Activated CD8-positive, alpha-beta memory T cell treated with anti-CD3 and anti-CD28 coated beads, Interleukin-2, amount 10 ng/mL, durations not matched to agents 7 days and 5 days (primary cell): Measurements from ENCODE around the gene SPEN. TPM values are rescaled to one million over a fixed set of nuclear protein-coding genes. Genes with fewer than 3 reads are reported as not detected.
"Not testable (repeated sequence)": the region's sequence is repeated elsewhere in the genome, so short reads cannot be mapped to it uniquely, and the experiment has no call there.

ENCODE experiments used
- ATAC-seq: fragments of 150-1000 bp; cut with Tn5 transposase; one replicate; pipeline ENCODE4 v1.10.0; 2021; ENCODE audit warnings: moderate library complexity
- CTCF ChIA-PET: fragments of 350-600 bp; sonication (Branson Sonifier 250); formaldehyde crosslinking; loops from one replicate; lab custom pipeline; 2021; ENCODE audit warnings: antibody characterized with exemption; lab: Charles Lee
- DNase-seq: peaks from one replicate; pipeline ENCODE4 v3.0.0-alpha.2; 2020
- H3K27ac Mint-ChIP-seq: one replicate; pipeline ENCODE4 v1.8.0; 2021; ENCODE audit warnings: mild to moderate bottlenecking, mixed read lengths
- H3K27me3 Mint-ChIP-seq: one replicate; pipeline ENCODE4 v1.8.0; 2021; ENCODE audit warnings: mixed read lengths
- H3K36me3 Mint-ChIP-seq: one replicate; pipeline ENCODE4 v1.8.0; 2021; ENCODE audit warnings: mild to moderate bottlenecking, mixed read lengths
- H3K4me1 Mint-ChIP-seq: one replicate; pipeline ENCODE4 v1.8.0; 2021; ENCODE audit warnings: mixed read lengths
- H3K4me3 Mint-ChIP-seq: one replicate; pipeline ENCODE4 v1.8.0; 2021; ENCODE audit warnings: mild to moderate bottlenecking, moderate library complexity, mixed read lengths
- H3K9me3 Mint-ChIP-seq: one replicate; pipeline ENCODE4 v1.8.0; 2022; ENCODE audit warnings: low read depth, mixed read lengths
- total RNA-seq, 2 experiments: library from RNA; stranded (reverse); gene quantifications; one replicate each; pipeline ENCODE4 v1.2.3, GENCODE V29; 2021

SPEN gene
- total RNA-seq, 2 experiments from 2014 or later, result 74.6 to 75.5 TPM

- H3K27me3 Mint-ChIP-seq, DNase-seq, H3K36me3 Mint-ChIP-seq, ATAC-seq, H3K9me3 Mint-ChIP-seq: not testable (repeated sequence)
- Mint-ChIP-seq H3K4me1 (peaks cover 25% of the 10 kb centered on the region), H3K4me3 (peak overlapping the region; percentile 84), H3K27ac (peak overlapping the region; percentile 95)
- CTCF ChIA-PET, result interaction anchor here (0.6 to 4.1 kb wide), 4 partner anchors 11 to 123 kb away, joined by 3 to 45 read pairs (median 4); partner anchors contain the start of gene SPEN
Observed at GRCh38 chr1:15836511-15836771, 11.1 kb upstream of the SPEN start.

- peak overlapping the region; percentile 95 for H3K27ac Mint-ChIP-seq
- H3K36me3 Mint-ChIP-seq, result no peaks in the 10 kb centered on the region
- peaks cover 20% of the 10 kb centered on the region for H3K4me1 Mint-ChIP-seq
- peak overlapping the region; percentile 84 for H3K4me3 Mint-ChIP-seq
- H3K9me3 Mint-ChIP-seq, result no peaks in the 10 kb centered on the region
- peak; percentile 8 for ATAC-seq
- no peaks in the 10 kb centered on the region for H3K27me3 Mint-ChIP-seq
- CTCF ChIA-PET, result interaction anchor here (0.7 to 4.1 kb wide), 3 partner anchors 10 to 122 kb away, joined by 3 to 45 read pairs (median 5); partner anchors contain the start of gene SPEN
- peak; percentile 79 for DNase-seq
Observed at GRCh38 chr1:15836772-15837669, 10.5 kb upstream of the SPEN start.

DNA sequence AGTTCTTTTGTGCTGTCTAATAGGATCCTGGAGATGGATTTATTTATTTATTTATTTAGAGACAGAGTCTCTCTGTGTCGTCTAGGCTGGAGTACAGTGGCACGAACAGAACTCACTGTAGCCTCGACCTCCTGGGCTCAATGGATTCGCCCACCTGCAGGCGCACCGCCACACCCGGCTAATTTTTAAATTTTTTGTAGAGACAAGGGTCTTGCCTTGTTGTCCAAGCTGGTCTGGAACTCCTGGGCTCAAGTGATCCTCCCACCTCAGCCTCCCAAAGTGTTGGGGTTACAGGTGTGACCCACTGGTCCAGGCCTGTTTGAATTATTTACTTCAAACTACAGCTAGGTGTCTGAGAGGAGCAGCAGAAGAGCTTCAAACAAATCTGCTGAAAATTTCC, 9.6 kb upstream of the SPEN start:
- Mint-ChIP-seq H3K9me3 (no peaks in the 10 kb centered on the region), H3K27ac (no peak overlapping the region), H3K4me1 (peaks cover 19% of the 10 kb centered on the region), H3K4me3 (peak overlapping the region; percentile 25), H3K36me3 (no peaks in the 10 kb centered on the region), H3K27me3 (no peaks in the 10 kb centered on the region)
- DNase-seq, result no peak
- CTCF ChIA-PET, result interaction anchor here (0.7 to 4.1 kb wide), 3 partner anchors 9 to 159 kb away, joined by 3 to 45 read pairs (median 3); partner anchors contain the start of gene SPEN
- no peak for ATAC-seq

DNA sequence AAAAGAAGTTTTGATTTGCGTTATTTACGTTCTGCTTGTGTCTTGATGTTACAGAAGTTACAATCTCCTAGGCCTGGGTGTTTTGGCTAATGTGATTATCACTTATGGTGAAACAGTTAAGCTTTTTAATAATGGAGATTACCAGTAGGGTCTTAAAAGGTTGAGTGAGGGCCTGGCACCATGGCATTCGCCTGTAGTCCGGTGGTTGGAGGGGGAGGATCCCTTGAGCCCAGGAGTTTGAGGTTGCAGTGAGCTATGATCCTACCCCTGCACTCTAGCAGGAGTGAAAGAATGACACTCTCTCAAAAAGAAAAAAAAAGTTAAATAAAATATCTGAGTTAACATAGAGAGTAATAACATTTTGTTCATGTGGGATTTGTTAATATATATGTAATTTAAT, 8.8 kb upstream of the SPEN start:
- ATAC-seq, result no peak
- H3K9me3 Mint-ChIP-seq, result no peaks in the 10 kb centered on the region
- no peaks in the 10 kb centered on the region for H3K27me3 Mint-ChIP-seq
- CTCF ChIA-PET, result interaction anchor here (1.1 to 4.1 kb wide), 3 partner anchors 8 to 159 kb away, joined by 3 to 45 read pairs (median 4); partner anchors contain the start of gene SPEN
- no peak overlapping the region for H3K4me3 Mint-ChIP-seq
- peaks cover 15% of the 10 kb centered on the region for H3K4me1 Mint-ChIP-seq
- no peak for DNase-seq
- no peak overlapping the region for H3K27ac Mint-ChIP-seq
- H3K36me3 Mint-ChIP-seq, result no peaks in the 10 kb centered on the region

GRCh38 chr1:15843826-15844572, 3.5 kb upstream of the SPEN start:
- DNase-seq (no peak), ATAC-seq (no peak)
- H3K9me3 Mint-ChIP-seq, result no peaks in the 10 kb centered on the region
- no peak overlapping the region for H3K4me3 Mint-ChIP-seq
- no peaks in the 10 kb centered on the region for H3K27me3 Mint-ChIP-seq
- peaks cover 18% of the 10 kb centered on the region for H3K4me1 Mint-ChIP-seq
- CTCF ChIA-PET, result interaction anchor here (0.6 to 0.9 kb wide), 5 partner anchors 10 to 120 kb away, joined by 3 to 4 read pairs (median 3); no protein-coding TSS in a partner anchor
- no peaks in the 10 kb centered on the region for H3K36me3 Mint-ChIP-seq
- H3K27ac Mint-ChIP-seq, result no peak overlapping the region

- not testable (repeated sequence) for H3K27me3 Mint-ChIP-seq, ATAC-seq, DNase-seq, H3K9me3 Mint-ChIP-seq, H3K36me3 Mint-ChIP-seq
- CTCF ChIA-PET, result interaction anchor here (4.9 to 5.0 kb wide), 2 partner anchors 9 to 13 kb away, joined by 35 to 45 read pairs; no protein-coding TSS in a partner anchor
- Mint-ChIP-seq H3K27ac (peak overlapping the region; percentile 43), H3K4me3 (peak overlapping the region; percentile 86), H3K4me1 (peaks cover 30% of the 10 kb centered on the region)
Observed at GRCh38 chr1:15846056-15846455, 1.5 kb upstream of the SPEN start.

- peak overlapping the region; percentile 86 for H3K4me3 Mint-ChIP-seq
- H3K4me1 Mint-ChIP-seq, result peaks cover 46% of the 10 kb centered on the region
- peak overlapping the region; percentile 96 for H3K27ac Mint-ChIP-seq
- DNase-seq, result no peak
- ATAC-seq, result no peak
- H3K9me3 Mint-ChIP-seq, result no peaks in the 10 kb centered on the region
- CTCF ChIA-PET, result interaction anchor here (0.8 to 5.0 kb wide), 8 partner anchors 10 to 149 kb away, joined by 3 to 45 read pairs (median 4); no protein-coding TSS in a partner anchor
- no peaks in the 10 kb centered on the region for H3K27me3 Mint-ChIP-seq
- H3K36me3 Mint-ChIP-seq, result peaks cover 5% of the 10 kb centered on the region
Observed at GRCh38 chr1:15847893-15848142, 311 bp downstream of the SPEN start.

DNA sequence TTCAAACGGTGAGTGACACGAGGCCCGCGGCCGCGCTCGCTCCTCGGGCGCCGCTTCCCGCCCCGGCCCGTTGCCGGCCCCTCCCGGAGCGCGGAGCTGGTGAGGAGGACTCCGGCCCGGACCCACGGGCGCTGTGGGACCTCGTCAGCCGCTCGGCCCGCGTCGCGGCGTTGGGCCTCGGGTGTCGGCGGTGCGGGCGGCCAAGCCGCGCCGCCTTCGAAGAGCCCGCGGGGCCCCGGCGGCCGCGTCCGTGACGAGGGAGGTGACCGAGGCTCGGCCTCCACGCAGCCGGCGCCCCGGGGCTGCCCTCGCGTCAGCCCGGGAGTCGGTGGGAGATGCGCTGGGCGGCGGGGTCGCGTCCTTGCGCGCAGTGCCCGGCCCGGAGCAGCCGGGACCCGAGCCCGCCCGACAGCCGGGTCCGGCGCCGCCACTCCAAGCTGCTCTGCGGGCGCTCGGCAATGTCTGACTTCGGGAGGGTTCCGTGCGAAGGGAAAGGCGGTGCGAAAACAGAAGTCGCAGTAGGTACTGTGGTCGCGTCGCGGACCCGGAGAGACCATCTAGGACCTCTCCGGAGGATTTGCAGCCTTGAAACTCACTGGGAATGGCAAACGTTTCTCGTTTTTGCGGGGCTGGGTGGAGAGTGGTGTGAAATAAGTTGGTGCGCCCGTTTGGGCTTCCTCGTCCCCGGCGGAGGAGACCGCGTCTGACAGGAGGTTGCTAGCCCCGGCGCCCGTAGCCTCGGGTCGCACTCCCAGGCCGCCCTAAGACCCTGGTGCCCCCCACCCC, 829 bp downstream of the SPEN start:
- Mint-ChIP-seq H3K4me1 (peaks cover 46% of the 10 kb centered on the region), H3K36me3 (peaks cover 5% of the 10 kb centered on the region), H3K4me3 (peak overlapping the region; percentile 98), H3K9me3 (no peaks in the 10 kb centered on the region), H3K27me3 (no peaks in the 10 kb centered on the region), H3K27ac (peak overlapping the region; percentile 99)
- ATAC-seq (peak; percentile 31), DNase-seq (peak; percentile 72)
- CTCF ChIA-PET, result interaction anchor here (0.8 to 5.0 kb wide), 8 partner anchors 11 to 138 kb away, joined by 3 to 45 read pairs (median 4); no protein-coding TSS in a partner anchor

- H3K9me3 Mint-ChIP-seq, result no peaks in the 10 kb centered on the region
- CTCF ChIA-PET, result interaction anchor here (1.7 to 5.0 kb wide), 4 partner anchors 12 to 137 kb away, joined by 4 to 45 read pairs (median 28); no protein-coding TSS in a partner anchor
- peak overlapping the region; percentile 99 for H3K27ac Mint-ChIP-seq
- peaks cover 46% of the 10 kb centered on the region for H3K4me1 Mint-ChIP-seq
- peak overlapping the region; percentile 98 for H3K4me3 Mint-ChIP-seq
- DNase-seq (peak; percentile 78), ATAC-seq (no peak)
- H3K36me3 Mint-ChIP-seq, result peaks cover 5% of the 10 kb centered on the region
- H3K27me3 Mint-ChIP-seq, result no peaks in the 10 kb centered on the region
Observed at GRCh38 chr1:15848929-15849774, 1.6 kb downstream of the SPEN start.

DNA sequence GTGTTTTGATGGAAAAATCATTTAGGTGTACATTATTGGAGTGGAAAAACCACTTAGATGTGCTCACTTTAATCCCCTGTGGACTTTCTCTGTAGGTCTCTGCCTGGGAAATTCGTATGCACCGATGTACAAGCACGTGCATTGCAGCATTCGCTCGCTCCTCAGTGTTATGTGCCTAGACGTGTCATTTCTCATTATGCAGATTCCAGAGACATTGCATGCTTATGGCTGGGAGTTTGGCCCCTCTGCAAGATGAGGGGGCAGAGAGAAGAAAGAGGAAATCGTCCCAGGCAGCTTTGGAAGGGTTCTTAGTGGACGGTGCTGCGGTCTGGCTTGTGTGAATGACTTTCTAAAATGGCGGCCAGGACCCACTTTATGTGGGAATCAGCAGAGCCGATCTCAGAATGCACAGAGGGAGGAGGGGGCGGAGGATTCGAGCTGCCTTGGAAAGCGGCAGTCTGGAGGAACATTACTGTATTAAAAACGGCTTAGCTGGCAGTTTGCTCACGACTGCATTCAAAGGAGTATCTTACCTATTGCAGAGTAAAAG, 2.3 kb downstream of the SPEN start:
- DNase-seq, result peak; percentile 52
- CTCF ChIA-PET, result interaction anchor here (3.0 to 5.0 kb wide), 2 partner anchors 17 to 35 kb away, joined by 20 to 35 read pairs; no protein-coding TSS in a partner anchor
- Mint-ChIP-seq H3K4me3 (peak overlapping the region; percentile 98), H3K36me3 (peaks cover 5% of the 10 kb centered on the region), H3K27me3 (no peaks in the 10 kb centered on the region), H3K27ac (peak overlapping the region; percentile 99), H3K4me1 (peaks cover 46% of the 10 kb centered on the region), H3K9me3 (no peaks in the 10 kb centered on the region)
- no peak for ATAC-seq

DNA sequence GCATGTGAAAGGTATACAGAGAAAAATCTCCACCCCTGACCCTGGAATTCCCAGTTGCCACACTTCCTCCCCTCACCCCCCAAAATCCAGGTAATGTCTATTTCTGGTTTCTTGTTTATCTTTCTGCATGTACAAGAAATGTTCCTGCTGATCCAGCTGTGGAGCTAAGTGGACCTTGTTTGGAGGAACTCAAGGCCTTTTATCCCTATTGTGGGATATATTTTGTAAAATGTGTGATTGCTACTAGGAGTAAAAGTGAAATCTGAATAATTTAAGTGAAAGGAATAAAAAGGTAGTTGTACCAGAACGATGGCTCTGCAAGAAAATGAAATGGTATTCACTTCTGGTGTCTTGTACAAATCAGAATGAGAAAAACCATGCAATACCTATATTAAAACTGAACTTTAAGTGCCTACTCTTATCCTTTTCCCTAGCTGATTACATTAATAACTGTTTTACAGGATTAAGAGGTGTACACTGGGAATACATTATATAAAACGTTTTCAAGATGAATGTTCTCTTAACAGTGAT, 3.0 kb downstream of the SPEN start:
- Mint-ChIP-seq H3K9me3 (no peaks in the 10 kb centered on the region), H3K27me3 (no peaks in the 10 kb centered on the region), H3K4me1 (peaks cover 39% of the 10 kb centered on the region), H3K36me3 (peaks cover 5% of the 10 kb centered on the region), H3K27ac (no peak overlapping the region), H3K4me3 (peak overlapping the region; percentile 25)
- DNase-seq, result no peak
- CTCF ChIA-PET, result interaction anchor here (3.0 to 5.0 kb wide), 2 partner anchors 17 to 35 kb away, joined by 20 to 35 read pairs; no protein-coding TSS in a partner anchor
- ATAC-seq, result no peak
